ENCODE measurements around the gene BMPR1A. TPM values are rescaled to one million over a fixed set of nuclear protein-coding genes. Genes with fewer than 3 reads are reported as not detected.

Gene BMPR1A
- polyA plus RNA-seq, 1 experiment, result 21.4 TPM

- Histone ChIP-seq H3K4me3 (ENCODE audit: low read depth, low read length) (no peak overlapping the region), H3K36me3 (ENCODE audit: control insufficient read depth, insufficient read depth, low read length) (no peaks in the 10 kb centered on the region; the same call in none of the 2 replicates), H3K27me3 (ENCODE audit: control insufficient read depth, insufficient read depth, low read length) (no peaks in the 10 kb centered on the region)
- ChIA-PET POLR2A (no interaction called here), CTCF (interaction anchor here (0.9 kb wide), 1 partner anchor 11 kb away, joined by 5 read pairs; no protein-coding TSS in a partner anchor)
- no peak for DNase-seq (ENCODE audit: low read depth)
- no peak for TF ChIP-seq CTCF (IDR thresholded peaks at IDR 0.05; ENCODE audit: insufficient read depth, low read depth, low read length)
Observed at GRCh38 chr10:86868353-86868752, 111.9 kb downstream of the BMPR1A start.

GRCh38 chr10:86870679-86871078, 114.3 kb downstream of the BMPR1A start:
- POLR2A ChIA-PET, result no interaction called here
- H3K36me3 ChIP-seq (ENCODE audit: control insufficient read depth, insufficient read depth, low read length), result no peaks in the 10 kb centered on the region; the same call in 1 of the 2 replicates
- no peak for TF ChIP-seq CTCF (IDR thresholded peaks at IDR 0.05; ENCODE audit: insufficient read depth, low read depth, low read length)
- no peak overlapping the region for H3K4me3 ChIP-seq (ENCODE audit: low read depth, low read length)
- no peak for DNase-seq (ENCODE audit: low read depth)
- CTCF ChIA-PET, result no interaction called here
- H3K27me3 ChIP-seq (ENCODE audit: control insufficient read depth, insufficient read depth, low read length), result no peaks in the 10 kb centered on the region

- DNase-seq (ENCODE audit: low read depth), result no peak
- TF ChIP-seq CTCF (IDR thresholded peaks at IDR 0.05; ENCODE audit: insufficient read depth, low read depth, low read length), result no peak
- CTCF ChIA-PET, result interaction anchor here (1.3 kb wide), 1 partner anchor 178 kb away, joined by 4 read pairs; no protein-coding TSS in a partner anchor
- POLR2A ChIA-PET, result interaction anchor here (0.6 kb wide), 1 partner anchor 184 kb away, joined by 5 read pairs; no protein-coding TSS in a partner anchor
- H3K27me3 ChIP-seq (ENCODE audit: control insufficient read depth, insufficient read depth, low read length), result no peaks in the 10 kb centered on the region
- H3K36me3 ChIP-seq (ENCODE audit: control insufficient read depth, insufficient read depth, low read length), result no peaks in the 10 kb centered on the region; the same call in 1 of the 2 replicates
- no peak overlapping the region for H3K4me3 ChIP-seq (ENCODE audit: low read depth, low read length)
Observed at GRCh38 chr10:86871563-86872183, 115.3 kb downstream of the BMPR1A start.

GRCh38 chr10:86872757-86873156, 116.3 kb downstream of the BMPR1A start:
- TF ChIP-seq CTCF (IDR thresholded peaks at IDR 0.05; ENCODE audit: insufficient read depth, low read depth, low read length), result no peak
- no peak for DNase-seq (ENCODE audit: low read depth)
- Histone ChIP-seq H3K36me3 (ENCODE audit: control insufficient read depth, insufficient read depth, low read length) (no peaks in the 10 kb centered on the region; the same call in 1 of the 2 replicates), H3K27me3 (ENCODE audit: control insufficient read depth, insufficient read depth, low read length) (no peaks in the 10 kb centered on the region), H3K4me3 (ENCODE audit: low read depth, low read length) (no peak overlapping the region)
- CTCF ChIA-PET, result interaction anchor here (0.6 to 1.3 kb wide), 2 partner anchors 98 to 179 kb away, joined by 4 read pairs; no protein-coding TSS in a partner anchor
- POLR2A ChIA-PET, result no interaction called here

- ChIA-PET CTCF (interaction anchor here (0.6 kb wide), 1 partner anchor 12 kb away, joined by 3 read pairs; no protein-coding TSS in a partner anchor), POLR2A (interaction anchor here (0.7 kb wide), 1 partner anchor 36 kb away, joined by 3 read pairs; no protein-coding TSS in a partner anchor)
- DNase-seq (ENCODE audit: low read depth), result peak; percentile 9
Observed at GRCh38 chr10:86876748-86877147, 120.3 kb downstream of the BMPR1A start.

More at GRCh38 chr10:86876748-86877147, 120.3 kb downstream of the BMPR1A start:
- Histone ChIP-seq H3K4me3 (ENCODE audit: low read depth, low read length) (no peak overlapping the region), H3K27me3 (ENCODE audit: control insufficient read depth, insufficient read depth, low read length) (no peaks in the 10 kb centered on the region), H3K36me3 (ENCODE audit: control insufficient read depth, insufficient read depth, low read length) (peaks cover 4% of the 10 kb centered on the region)
- TF ChIP-seq CTCF (IDR thresholded peaks at IDR 0.05; ENCODE audit: insufficient read depth, low read depth, low read length), result no peak
